Measurements from ENCODE around the gene GPC3. TPM values are rescaled to one million over a fixed set of nuclear protein-coding genes. Genes with fewer than 3 reads are reported as not detected.
"Not testable (repeated sequence)": the region's sequence is repeated elsewhere in the genome, so short reads cannot be mapped to it uniquely, and the experiment has no call there.

Gene GPC3
- total RNA-seq, 2 experiments from 2014 or later, result 0.14 to 0.18 TPM

DNA sequence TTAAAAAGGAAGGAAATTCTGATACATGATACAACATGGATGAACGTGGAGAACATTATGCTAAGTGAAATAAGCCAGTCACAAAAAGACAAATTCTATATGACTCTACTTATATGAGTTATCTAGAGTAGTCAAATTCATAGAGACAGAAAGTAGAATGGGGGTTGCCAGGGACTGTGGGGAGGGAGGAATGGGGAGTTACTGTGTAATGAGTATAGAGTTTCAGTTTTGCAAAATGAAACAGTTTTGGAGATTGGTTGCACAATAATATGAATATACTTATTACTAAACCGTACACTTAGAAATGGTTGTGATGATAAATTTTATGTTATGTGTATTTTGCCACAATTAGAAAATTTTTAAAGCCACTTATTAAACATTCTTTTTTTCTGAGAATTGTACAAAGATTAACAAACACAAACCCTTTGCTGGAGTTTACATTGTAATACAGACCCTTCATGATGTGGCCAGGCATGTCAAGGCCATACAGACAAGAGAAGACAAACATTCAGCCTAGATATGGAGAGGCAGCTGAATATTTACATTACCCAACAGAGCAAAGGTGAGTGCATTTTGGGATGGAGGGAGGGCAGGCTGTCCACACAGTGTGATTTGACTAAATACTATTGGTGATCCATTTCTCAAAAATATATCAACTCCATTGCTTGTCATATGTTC lies 21.2 kb upstream of the GPC3 start:
- no peaks in the 10 kb centered on the region for H3K9me3 Mint-ChIP-seq
- no peak for DNase-seq
- H3K27me3 Mint-ChIP-seq, result peaks cover 5% of the 10 kb centered on the region
- H3K27ac Mint-ChIP-seq, result no peak overlapping the region
- no peaks in the 10 kb centered on the region for H3K36me3 Mint-ChIP-seq
- no peaks in the 10 kb centered on the region for H3K4me1 Mint-ChIP-seq
- H3K4me3 Mint-ChIP-seq, result no peak overlapping the region

DNA sequence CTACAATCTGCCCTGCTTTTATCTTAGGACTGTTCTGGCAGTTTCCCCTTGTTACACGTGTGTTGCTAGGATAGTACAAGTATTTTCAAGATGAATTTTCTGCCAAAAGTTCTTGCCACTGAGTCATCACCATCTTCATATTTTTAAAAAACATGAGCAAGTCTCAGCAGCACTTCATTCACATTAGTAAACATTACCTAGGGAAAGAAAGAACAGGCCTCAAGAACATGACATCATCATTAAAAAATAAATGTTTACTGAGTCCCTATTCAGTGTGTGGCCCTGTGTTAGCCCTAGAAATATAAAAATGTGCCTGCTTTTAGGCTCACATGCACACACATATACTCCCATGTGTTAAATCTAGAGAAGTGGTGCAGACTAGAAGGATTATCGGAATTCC lies 18.7 kb upstream of the GPC3 start:
- no peaks in the 10 kb centered on the region for H3K4me1 Mint-ChIP-seq

DNA sequence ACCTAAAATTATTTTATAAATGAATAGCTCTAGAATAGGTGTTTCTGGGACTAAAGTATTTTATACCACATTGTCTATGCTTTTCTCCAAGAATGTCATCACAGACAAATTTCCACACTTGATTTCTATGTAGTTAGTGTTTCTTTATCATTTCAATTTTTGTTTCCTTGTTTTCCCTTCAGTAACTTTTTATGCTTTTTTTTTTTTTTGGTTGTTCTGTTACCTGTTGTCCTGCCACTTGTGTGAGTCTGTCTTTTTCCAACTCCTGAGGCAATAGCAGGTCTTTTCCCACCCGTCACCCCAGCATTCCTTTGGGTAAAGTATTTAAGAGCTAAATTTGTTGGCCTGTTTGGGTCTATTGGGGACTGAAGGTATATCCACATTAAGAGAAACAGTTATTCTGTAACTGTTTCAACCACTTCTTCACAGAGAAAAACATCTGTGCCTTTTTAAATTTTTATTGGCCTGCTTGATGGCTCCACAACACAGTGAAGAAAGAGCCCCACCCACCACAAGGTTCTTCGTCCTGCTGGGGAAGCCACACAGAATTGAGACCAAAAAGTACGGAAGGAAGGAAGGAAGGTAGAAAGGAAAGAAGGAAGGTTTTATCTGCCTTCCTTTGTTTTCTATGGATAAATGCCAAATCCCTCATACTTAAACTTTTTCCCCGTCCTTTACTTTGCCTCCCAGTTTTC lies 17.7 kb upstream of the GPC3 start:
- H3K4me3 Mint-ChIP-seq, result no peak overlapping the region
- no peak overlapping the region for H3K27ac Mint-ChIP-seq
- peaks cover 5% of the 10 kb centered on the region for H3K27me3 Mint-ChIP-seq
- no peaks in the 10 kb centered on the region for H3K4me1 Mint-ChIP-seq
- H3K36me3 Mint-ChIP-seq, result no peaks in the 10 kb centered on the region
- no peaks in the 10 kb centered on the region for H3K9me3 Mint-ChIP-seq
- DNase-seq, result no peak

More for the DNA sequence above, 18.7 kb upstream of the GPC3 start:
- H3K36me3 Mint-ChIP-seq, result no peaks in the 10 kb centered on the region
- H3K9me3 Mint-ChIP-seq, result no peaks in the 10 kb centered on the region
- H3K27ac Mint-ChIP-seq, result no peak overlapping the region
- no peak for DNase-seq
- no peak overlapping the region for H3K4me3 Mint-ChIP-seq
- peaks cover 5% of the 10 kb centered on the region for H3K27me3 Mint-ChIP-seq

DNA sequence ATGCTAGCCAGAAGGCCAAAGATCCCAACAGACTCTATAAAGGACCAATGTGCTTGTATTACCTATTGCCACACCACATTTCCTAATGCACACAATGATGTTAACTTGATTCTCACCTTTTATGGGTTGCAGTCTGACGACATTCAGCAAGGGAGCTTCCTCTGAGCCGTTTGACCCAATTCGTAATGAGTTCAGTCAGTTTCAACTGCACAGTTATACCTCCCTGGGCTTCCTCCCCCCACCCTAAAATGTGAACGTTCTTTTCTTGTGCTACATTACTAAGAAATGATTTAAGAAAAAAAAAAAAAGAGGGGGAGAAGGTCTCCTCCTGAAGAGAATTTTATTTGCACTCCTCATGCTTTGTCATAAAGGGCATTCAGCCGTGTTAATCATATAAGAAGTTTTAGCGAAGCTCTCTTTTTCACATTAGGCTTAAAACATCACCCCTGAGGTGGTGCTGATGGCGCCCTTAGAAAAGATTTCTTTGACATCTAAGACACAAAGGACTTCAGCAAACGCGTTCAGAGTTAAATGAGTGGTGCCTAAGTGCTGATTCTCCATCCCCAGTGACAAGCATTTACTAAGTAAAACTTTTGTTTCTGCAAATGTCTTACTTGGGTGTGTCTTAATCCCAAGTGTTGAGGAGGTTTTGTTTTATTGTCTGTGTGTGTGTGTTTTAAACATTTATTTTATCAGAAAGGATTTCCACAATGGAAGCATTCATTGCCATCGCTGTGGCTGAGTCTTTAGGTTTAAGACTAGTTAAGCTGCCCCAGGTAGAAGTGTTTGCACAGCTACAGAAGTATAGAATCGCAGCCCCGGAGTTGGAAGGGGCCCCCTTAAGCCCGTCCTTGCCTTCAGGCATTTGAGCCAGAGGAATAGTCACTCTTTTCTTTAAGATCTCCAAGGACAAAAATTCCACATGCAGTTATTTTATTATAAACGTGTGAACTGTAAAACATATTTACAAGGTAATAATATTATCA lies 15.2 kb upstream of the GPC3 start:
- no peaks in the 10 kb centered on the region for H3K4me1 Mint-ChIP-seq
- DNase-seq, result no peak
- H3K27me3 Mint-ChIP-seq, result peaks cover 5% of the 10 kb centered on the region
- H3K9me3 Mint-ChIP-seq, result no peaks in the 10 kb centered on the region
- H3K36me3 Mint-ChIP-seq, result no peaks in the 10 kb centered on the region
- H3K27ac Mint-ChIP-seq, result no peak overlapping the region
- no peak overlapping the region for H3K4me3 Mint-ChIP-seq

DNA sequence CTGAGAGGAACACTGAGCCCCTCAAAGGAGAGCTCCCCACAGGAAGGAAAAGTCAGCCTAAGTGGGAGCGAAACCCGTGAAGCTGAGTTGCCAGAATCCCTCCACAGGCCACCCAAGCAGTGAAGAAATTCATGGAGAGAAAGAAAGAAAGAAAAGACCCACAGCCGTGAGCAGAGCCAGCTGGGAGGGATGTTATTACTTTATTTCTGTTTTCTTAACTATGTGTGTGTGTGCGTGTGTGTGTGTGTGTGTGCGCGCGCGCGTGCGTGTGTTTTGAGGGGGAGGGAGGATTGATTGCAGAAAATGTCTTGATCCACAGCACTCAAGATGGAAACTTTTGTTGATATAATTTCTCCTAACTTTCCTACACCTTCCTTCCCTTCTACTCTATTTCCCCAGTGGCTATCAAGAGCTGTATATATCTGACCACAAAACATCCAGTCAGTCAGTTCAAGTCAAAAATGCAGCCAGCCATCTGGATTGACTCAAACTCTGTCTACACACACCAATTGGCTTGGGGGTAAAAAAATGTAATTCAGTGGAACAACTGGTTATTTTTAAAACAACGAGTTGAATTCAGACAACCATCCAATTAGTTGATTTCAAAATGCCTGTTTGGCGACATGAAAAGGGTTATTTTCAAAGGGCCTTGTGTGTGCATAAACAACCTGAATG lies 13.8 kb upstream of the GPC3 start:
- Mint-ChIP-seq H3K4me3 (no peak overlapping the region), H3K27me3 (peaks cover 5% of the 10 kb centered on the region), H3K36me3 (no peaks in the 10 kb centered on the region), H3K4me1 (no peaks in the 10 kb centered on the region), H3K27ac (no peak overlapping the region), H3K9me3 (no peaks in the 10 kb centered on the region)
- no peak for DNase-seq

DNA sequence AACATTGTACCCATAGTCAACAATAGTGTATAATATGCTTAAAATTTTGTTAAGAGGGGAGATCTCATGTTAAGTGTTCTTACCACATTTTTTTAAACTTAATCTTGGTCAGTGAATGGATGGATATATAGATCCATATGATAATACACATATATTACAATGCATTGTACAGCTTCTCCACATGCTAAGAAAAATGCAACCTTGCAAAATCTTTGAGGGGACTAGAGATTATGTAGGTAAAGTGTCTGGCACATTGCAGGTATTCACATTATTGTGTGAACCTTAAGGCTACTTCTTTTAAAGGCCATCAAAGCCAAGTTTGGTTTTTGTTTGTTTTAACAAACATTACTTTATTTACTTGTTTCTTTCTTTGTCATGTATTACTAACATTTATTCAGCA lies 10.4 kb upstream of the GPC3 start:
- no peak overlapping the region for H3K27ac Mint-ChIP-seq
- H3K27me3 Mint-ChIP-seq, result no peaks in the 10 kb centered on the region
- no peaks in the 10 kb centered on the region for H3K9me3 Mint-ChIP-seq
- no peaks in the 10 kb centered on the region for H3K36me3 Mint-ChIP-seq
- H3K4me3 Mint-ChIP-seq, result no peak overlapping the region
- no peaks in the 10 kb centered on the region for H3K4me1 Mint-ChIP-seq
- DNase-seq, result no peak

DNA sequence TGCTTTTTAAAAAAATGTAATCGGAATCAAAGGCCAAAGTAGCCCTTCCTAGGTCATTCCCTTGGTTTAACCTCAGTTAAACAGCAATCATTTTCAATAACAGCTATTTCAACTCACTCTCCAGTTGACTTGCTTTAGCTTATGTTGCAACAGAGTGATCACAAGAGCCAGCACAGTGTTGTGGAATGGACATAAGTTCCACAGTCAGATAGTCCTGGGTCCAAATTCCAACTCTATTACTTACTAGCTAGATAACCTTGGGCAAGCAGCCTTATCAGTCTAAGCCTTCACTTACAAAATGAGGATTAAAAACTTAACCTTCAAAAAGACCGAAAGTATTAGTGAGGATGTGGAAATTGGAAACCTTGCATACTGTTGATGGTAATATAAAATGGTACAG lies 9.2 kb upstream of the GPC3 start:
- H3K27ac Mint-ChIP-seq, result no peak overlapping the region
- no peaks in the 10 kb centered on the region for H3K4me1 Mint-ChIP-seq
- no peaks in the 10 kb centered on the region for H3K27me3 Mint-ChIP-seq
- H3K9me3 Mint-ChIP-seq, result no peaks in the 10 kb centered on the region
- no peaks in the 10 kb centered on the region for H3K36me3 Mint-ChIP-seq
- no peak overlapping the region for H3K4me3 Mint-ChIP-seq
- DNase-seq, result no peak

DNA sequence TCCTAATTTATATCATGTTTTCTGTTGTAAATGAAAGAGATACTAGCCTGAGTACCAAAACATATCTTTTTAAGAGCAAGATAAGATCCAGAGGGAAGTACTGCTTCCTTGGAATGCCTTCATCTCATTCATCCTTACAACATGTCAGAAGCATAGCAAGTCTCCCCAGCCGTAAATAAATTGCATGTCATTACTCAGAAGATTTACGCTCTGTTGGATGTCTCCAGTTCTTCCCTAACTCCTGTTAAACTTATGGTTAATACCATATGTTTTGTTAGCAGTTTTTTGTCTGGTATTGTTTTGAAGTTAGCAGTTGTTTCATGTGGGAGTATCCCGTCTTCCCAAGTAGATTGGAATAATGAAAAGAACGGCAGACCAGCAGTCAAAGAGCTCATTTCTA lies 7.5 kb upstream of the GPC3 start:
- H3K36me3 Mint-ChIP-seq, result no peaks in the 10 kb centered on the region
- H3K27ac Mint-ChIP-seq, result no peak overlapping the region
- no peaks in the 10 kb centered on the region for H3K9me3 Mint-ChIP-seq
- no peak for DNase-seq
- no peak overlapping the region for H3K4me3 Mint-ChIP-seq
- H3K4me1 Mint-ChIP-seq, result no peaks in the 10 kb centered on the region
- no peaks in the 10 kb centered on the region for H3K27me3 Mint-ChIP-seq

DNA sequence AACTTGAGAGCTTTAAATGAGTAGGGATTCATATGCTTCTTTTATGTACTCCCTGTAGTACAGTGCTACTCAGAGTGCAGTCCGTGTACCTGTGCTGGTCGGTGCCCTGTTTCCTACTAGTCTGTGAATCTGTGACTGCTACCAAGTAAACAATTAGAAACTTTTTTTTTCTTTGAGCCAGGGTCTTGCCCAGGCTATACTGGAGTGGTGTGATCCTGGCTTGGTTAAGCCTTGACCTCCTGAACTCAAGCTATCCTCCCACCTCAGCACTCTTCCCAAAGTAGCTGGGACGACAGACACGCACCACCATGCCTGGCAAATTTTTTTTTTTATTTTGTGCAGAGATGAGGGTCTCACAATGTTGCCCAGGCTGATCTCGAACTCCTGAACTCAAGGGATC lies 6.4 kb upstream of the GPC3 start:
- no peak overlapping the region for H3K27ac Mint-ChIP-seq
- H3K9me3 Mint-ChIP-seq, result no peaks in the 10 kb centered on the region
- no peaks in the 10 kb centered on the region for H3K4me1 Mint-ChIP-seq
- H3K36me3 Mint-ChIP-seq, result no peaks in the 10 kb centered on the region
- H3K27me3 Mint-ChIP-seq, result no peaks in the 10 kb centered on the region
- H3K4me3 Mint-ChIP-seq, result no peak overlapping the region
- no peak for DNase-seq

DNA sequence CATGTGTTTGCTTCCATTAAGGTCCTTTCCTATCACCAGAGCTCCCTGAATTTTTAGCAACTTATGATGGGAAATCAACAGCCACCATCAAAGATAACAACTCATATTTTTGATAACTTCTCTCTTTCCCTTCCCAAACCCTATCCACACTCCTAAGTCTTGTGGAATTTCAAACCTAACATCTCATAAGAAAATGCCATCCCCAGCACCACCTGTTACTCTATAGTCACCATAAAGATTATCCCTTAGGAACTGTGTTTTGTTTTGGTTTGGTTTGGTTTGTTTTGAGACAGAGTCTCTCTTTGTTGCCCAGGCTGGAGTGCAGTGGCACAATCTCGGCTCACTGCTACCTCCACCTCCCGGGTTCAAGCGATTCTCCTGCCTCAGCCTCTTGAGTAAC lies 5.7 kb upstream of the GPC3 start:
- H3K9me3 Mint-ChIP-seq, H3K27me3 Mint-ChIP-seq, H3K4me1 Mint-ChIP-seq, H3K27ac Mint-ChIP-seq, H3K36me3 Mint-ChIP-seq, DNase-seq, H3K4me3 Mint-ChIP-seq: not testable (repeated sequence)

DNA sequence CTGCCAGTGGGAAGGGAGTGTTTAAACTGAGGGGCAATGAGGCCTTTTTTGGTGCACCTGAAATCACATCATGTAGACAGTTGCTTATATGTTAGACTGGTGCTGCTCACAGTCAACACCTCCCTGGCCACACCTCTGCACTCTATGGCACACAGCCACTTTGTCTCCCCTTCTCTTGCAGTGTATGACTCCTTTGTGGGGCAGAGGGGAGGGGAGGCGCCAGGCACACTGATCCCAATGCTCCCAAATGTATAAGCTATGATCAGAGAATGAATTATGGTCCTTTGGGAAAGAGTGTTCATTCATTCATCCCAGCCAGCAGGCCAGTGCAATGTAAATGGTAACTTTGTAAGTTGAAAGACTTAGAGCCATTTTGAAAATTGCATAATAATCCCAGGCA lies 4.6 kb upstream of the GPC3 start:
- Mint-ChIP-seq H3K4me3 (no peak overlapping the region), H3K27ac (no peak overlapping the region), H3K4me1 (no peaks in the 10 kb centered on the region)

DNA sequence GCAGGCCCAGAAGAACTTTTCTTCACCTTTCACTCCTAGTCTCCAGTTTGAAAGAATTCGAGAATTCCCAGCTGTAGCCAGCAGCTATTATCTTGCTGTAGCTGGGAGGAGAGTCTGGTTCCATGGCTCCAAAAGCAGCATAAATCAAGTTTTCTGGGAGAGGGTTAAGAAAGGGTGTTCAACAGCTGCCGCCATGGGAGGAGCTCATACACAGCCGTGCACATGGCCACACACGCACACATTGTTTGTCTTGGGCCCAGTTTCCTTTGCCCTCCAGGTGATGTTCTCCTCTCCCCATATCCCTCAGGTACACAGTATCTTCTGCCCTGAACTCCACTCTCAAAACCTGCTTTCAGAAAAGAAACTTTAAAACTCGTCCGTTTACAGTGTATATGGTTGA lies 4.1 kb upstream of the GPC3 start:
- no peak overlapping the region for H3K4me3 Mint-ChIP-seq
- peaks cover 7% of the 10 kb centered on the region for H3K27me3 Mint-ChIP-seq
- no peak overlapping the region for H3K27ac Mint-ChIP-seq
- no peaks in the 10 kb centered on the region for H3K36me3 Mint-ChIP-seq
- H3K9me3 Mint-ChIP-seq, result no peaks in the 10 kb centered on the region
- no peak for DNase-seq
- H3K4me1 Mint-ChIP-seq, result no peaks in the 10 kb centered on the region

More for the DNA sequence above, 4.6 kb upstream of the GPC3 start:
- peaks cover 4% of the 10 kb centered on the region for H3K27me3 Mint-ChIP-seq
- no peak for DNase-seq
- H3K36me3 Mint-ChIP-seq, result no peaks in the 10 kb centered on the region
- H3K9me3 Mint-ChIP-seq, result no peaks in the 10 kb centered on the region

DNA sequence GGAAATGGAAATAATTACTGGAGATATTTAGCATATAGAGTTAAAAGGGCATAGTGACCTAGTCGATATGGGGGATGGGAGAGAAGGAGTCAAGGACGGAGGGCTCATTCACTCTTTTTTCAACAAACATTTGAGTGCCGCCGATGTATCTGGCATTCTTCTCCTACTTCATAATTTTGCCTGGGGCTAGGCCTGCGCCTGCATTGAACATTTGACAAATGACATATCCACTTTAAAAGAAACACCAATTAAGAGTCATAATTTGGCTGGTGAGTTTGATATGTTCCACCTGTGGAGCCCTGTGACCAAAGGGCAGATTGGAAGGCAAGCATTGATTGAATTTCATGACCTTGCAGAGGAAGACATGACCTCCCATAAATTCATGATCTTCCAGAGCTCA lies 2.6 kb upstream of the GPC3 start:
- Mint-ChIP-seq H3K27me3 (peaks cover 18% of the 10 kb centered on the region), H3K27ac (no peak overlapping the region), H3K36me3 (no peaks in the 10 kb centered on the region), H3K9me3 (no peaks in the 10 kb centered on the region), H3K4me3 (no peak overlapping the region), H3K4me1 (no peaks in the 10 kb centered on the region)
- no peak for DNase-seq

DNA sequence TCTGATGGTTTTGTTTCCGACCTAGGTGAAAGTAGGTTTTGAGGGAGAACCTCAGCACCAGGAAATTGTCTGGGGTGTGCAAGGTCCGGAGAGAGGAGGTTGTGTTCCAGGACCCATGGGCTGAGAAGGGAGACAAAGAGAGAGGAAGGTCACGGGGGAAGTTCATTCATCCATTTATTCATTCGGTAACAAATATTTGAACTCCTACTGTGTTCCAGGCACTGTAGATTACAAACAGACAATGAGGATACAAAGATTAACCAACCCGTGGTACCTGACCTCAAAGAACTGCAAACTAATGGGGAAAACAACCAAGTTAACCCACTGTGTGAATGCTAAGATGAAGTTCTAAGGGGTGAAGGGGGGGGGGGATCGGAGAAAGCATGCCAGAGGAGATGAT lies 1.8 kb upstream of the GPC3 start:
- Mint-ChIP-seq H3K27ac (no peak overlapping the region), H3K36me3 (no peaks in the 10 kb centered on the region), H3K9me3 (no peaks in the 10 kb centered on the region), H3K4me3 (no peak overlapping the region), H3K27me3 (peaks cover 24% of the 10 kb centered on the region), H3K4me1 (no peaks in the 10 kb centered on the region)
- DNase-seq, result no peak

Data from activated naive CD8-positive, alpha-beta T cell treated with anti-CD3 and anti-CD28 coated beads for 36 hours (primary cell).